TTC549 (cell line): ENCODE data around the gene SPOPL.
"Not testable (repeated sequence)": the region's sequence is repeated elsewhere in the genome, so short reads cannot be mapped to it uniquely, and the experiment has no call there.

Experiments
- FAIRE-seq: peaks from 2 replicates; lab custom pipeline; 2012; peaks lifted over from hg19 to GRCh38; lab: Jason Lieb, UNC

Gene SPOPL

DNA sequence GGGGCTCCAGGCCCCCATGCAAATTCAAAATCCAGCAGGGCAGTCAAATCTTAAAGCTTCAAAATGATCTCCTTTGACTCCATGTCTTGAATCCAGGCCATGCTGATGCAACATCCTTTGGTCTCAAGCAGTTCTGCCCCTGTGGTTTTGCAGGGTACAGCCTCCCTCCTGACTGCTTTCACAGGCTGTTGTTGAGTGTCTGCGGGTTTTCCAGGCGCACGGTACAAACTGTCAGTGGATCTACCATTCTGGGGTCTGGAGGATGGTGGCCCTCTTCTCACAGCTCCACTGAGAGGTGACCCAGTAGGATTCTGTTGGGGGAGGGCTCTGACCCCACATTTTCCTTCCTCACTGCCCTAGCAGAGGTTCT lies 22.1 kb downstream of the SPOPL start:
- not testable (repeated sequence) for FAIRE-seq

DNA sequence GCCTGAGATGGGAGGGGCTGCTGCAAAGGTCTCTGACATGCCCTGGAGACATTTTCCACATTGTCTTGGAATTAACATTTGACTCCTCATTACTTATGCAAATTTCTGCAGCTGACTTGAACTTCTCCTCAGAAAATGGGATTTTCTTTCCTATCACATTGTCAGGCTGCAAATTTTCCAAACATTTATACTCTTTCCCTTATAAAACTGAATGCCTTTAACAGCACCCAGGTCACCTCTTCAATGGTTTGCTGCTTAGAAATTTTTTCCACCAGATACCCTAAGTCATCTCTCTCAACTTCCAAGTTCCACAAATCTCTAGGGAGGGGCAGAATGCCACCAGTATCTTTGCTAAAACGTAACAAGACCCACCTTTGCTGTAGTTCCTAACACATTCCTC lies 22.8 kb downstream of the SPOPL start:
- not testable (repeated sequence) for FAIRE-seq

DNA sequence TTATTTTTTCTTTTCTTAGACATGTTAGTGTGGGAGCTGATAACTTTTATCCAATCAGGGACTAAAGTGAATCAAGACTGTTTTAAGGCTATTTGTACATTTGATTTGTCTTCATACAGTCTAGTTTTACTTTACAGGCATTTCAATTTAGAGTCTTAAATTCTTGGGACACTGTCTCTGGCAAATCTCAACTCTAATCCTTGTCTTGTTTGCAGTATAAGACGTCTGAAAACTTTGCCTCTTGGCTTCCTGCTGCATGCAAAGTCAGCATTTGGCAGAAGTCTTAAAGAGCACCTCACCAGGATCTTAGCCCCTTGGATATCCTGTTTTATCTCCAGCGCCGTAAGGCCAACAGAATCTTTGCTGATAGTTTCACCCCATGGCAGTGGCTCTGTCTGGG lies 30.3 kb downstream of the SPOPL start:
- FAIRE-seq, result no peak

DNA sequence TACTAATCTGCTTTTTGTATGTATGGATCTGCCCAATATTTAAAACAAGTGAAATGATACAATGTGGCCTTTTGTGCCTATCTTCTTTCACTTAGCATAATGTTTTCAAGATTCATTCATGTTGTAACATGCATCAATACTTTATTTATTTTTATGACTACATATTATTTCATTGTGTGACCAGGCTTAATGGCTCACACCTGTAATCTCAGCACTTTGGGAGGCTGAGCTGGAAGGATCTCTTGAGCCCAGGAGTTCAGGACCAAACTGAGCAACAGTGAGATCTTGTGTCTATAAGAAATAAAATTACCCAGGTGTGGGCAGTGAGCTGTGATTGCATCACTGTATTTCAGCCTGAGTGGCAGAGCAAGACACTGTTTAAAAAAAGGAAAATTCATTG lies 33.2 kb downstream of the SPOPL start:
- FAIRE-seq, result no peak

DNA sequence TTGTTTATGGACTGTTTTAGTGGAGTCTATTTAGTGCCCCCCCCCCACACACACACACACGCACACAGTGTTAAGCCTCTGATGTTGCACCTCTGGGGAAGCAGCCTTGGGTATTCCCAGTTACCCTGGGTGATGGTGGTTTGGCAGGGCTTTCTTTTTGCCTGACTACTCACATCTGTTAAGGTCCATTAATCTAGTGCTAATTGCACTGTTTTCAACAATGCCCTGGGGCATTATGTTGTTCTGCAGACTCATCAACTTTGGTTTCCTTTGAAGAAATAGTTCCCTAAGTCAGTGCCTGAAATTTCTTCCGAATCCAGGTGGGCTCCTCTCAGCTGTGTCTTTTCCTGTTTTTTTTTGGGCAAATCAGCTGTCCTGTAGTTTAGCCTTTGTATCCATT lies 34.7 kb downstream of the SPOPL start:
- no peak for FAIRE-seq

DNA sequence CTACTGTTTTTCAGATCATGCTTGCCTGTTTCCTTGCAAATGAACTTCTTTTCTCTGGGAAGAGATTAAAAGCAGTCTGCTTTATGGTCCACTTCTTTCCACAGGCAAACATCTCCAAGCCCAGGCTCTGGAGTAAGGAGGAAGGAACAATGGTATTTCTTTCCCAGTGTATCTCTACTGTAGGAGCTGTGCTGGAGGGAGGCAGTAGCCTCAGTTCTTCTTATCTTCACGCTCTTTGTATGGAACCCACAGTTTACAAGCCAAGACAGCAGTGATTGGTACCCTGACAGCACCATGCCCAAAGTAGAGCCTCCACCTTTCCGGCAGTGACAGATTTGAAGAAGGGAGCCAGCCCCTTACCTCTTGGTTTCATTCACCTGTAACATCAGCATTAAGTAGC lies 35.2 kb downstream of the SPOPL start:
- no peak for FAIRE-seq

DNA sequence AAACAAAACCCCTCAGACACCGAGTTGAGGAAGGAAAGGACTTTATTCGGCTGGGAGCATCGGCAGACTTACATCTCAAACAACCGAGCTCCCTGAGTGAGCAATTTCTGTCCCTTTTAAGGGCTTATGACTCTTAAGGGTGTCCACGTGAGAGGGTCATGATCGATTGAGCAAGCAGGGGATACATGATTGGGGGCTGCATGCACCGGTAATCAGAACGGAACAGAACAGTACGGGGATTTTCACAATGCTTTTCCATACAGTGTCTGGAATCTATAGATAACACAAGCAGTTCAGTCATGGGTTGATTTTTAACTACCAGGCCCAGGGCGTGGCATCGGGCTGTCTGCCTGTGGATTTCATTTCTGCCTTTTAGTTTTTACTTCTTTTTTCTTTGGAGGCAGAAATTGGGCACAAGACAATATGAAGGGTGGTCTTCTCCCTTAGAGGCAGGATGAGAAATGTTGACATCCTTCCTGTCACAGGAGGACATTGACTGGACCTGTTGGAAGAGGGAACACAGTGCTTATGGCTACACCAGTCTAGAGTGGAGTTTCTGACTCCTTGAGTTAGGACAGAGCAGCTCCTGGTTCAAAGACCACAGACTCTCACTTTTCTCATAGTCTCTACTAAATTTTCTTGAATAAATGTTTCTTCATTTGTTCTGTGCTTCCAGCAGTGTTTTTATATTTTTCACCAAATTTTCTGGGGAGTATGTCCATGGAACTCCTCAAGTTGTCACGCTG lies 35.8 kb downstream of the SPOPL start:
- no peak for FAIRE-seq

DNA sequence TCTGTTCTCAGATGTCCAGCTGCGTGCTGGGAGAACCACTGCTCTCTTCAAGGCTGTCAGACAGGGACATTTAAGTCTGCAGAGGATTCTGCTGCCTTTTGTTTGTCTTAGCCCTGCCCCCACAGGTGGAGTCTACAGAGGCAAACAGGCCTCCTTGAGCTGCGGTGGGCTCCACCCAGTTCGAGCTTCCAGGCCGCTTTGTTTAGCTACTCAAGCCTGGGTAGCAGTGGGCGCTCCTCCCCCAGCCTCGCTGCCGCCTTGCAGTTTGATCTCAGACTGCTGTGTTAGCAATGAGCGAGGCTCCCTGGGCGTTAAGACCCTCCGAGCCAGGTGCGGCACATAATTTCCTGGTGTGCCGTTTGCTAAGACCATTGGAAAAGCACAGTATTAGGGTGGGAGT lies 42.6 kb downstream of the SPOPL start:
- FAIRE-seq, result not testable (repeated sequence)

DNA sequence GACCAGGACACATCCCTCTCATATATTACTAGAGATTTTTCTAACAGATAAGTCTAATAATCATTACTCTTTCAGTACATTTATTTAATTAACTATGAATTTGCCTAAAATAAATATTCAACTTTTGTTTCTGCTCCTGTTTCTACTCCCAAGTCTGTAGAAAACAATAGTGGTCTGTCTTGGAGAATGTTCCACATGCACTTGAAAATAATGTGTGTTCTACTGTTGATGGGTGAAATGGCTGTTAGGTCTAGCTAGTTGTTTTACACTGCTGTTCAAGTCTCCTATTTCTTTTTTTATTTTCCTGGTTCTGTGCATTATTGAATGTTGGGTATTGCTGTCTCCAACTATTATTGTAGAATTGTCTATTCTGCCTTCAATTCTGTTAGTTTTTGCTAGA lies 47.2 kb downstream of the SPOPL start:
- no peak for FAIRE-seq

DNA sequence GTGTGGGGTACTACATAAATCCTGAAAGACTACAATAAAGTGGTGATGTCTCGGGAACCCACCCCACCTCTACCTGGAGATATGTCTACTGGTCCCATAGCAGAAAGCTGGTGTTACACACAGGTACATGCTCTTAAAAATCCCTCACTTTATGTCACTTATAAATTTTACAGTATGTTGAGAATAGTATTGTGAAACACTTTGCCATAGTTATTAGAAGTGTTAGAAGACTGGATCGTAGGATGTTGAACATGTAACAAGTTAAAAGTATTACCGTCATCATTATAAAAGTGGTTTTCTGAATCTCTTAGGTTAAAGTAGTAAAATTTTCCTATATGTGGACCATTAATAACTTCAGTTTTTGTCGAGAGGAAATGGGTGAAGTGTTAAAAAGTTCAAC lies 48.6 kb downstream of the SPOPL start:
- no peak for FAIRE-seq

DNA sequence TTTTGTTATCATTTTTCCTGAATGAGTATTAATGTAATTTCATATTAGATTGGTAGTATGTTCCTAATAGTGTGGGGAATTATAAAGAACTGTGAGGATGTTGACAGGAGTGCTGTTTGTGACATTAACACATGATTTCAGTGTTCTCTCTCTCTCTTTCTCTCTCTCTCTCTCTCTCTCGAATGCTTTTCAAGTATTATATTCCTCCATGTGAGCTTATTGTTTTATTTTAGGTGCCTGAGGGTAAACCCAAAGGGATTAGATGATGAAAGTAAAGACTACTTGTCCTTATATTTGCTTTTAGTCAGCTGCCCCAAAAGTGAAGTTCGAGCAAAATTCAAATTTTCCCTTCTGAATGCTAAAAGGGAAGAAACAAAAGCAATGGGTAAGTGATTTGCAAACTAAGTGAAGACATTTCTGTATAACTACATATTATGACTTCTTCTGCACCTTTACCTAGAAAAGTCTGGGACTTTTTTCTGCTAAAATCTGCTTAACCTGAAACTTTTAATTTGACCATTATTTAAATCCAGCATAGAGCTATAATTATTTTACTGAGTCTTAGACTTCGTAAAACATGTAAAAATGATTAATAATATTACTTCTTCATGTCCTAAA lies 49.2 kb downstream of the SPOPL start:
- FAIRE-seq, result no peak

DNA sequence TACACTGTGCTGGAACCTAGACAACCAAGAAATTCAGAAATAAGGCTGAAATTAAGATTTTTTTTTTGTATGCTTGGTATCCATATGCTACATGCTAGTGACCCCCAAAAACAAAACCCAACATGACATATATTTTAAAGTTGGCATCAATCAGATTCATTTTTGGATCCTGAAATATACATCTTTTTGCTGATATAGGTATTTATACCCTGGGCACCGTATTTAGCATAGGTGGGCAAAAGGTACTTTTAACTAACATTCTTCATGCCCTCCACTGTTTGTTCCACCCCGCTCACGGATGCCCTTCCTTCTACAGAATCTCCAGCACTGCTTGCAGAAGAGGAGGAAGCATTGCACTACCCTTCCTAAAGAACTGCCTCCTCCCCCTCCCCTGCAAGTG lies 52.6 kb downstream of the SPOPL start:
- no peak for FAIRE-seq

DNA sequence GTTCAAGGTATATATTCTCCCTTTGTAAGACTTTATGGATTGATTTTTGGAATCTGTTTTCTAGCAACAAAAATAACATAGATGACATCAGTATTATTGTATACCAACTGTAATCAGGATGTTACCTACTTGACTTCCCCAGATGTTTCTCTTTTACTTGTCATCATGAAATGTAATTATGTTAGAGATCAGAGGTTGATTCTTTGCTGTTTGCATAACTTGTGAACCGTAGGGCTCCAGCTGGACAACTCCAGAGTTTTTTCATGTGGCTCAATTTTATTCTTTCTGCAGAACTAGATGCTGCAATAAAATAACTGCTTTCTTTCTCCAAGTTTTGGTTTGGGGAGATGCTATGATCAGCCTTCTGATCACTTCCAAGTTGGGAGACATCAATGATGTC lies 58.1 kb downstream of the SPOPL start:
- FAIRE-seq, result no peak

DNA sequence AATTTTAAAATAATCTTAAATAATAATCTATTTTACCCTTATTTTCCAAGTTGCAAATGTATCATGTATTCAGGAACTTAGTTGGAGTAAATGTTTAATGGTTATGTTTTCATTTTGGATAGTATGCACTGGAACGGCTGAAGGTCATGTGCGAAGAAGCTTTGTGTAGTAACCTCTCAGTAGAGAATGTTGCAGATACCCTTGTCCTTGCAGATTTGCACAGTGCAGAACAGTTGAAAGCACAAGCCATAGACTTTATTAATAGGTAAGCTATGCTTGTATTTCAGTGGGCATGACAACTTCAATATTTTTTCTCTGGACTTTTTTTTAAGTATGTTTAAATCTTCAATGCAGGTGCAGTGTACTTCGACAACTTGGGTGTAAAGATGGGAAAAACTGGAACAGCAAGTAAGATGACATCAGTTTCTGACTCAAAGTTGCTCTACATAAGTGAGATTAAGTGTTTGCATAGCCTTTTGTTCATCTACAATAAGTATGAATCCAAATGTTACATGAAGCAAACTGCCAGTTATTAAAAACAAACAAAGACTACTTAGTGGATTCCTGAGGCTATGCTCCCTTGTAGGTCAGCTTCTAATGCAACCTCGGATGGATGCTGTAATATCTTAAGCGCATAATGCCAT lies 63.1 kb downstream of the SPOPL start:
- no peak for FAIRE-seq

DNA sequence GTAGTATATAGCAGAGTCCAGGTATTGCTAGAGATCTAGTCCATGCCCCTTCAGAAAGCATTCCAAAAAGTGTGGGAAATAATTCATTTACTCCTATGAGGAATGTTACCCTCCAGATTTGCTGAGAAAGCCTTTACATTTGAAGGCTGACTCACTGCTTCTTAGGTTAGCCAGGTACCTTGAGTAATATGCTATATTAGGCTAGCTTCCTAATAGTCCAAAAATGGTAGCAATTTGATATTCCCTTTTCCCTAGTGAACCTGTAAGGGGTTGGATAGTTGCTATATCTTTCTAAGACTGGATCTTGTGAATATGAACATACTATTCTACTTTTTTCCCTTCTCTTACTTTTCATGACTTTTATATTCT lies 63.6 kb downstream of the SPOPL start:
- FAIRE-seq, result no peak

DNA sequence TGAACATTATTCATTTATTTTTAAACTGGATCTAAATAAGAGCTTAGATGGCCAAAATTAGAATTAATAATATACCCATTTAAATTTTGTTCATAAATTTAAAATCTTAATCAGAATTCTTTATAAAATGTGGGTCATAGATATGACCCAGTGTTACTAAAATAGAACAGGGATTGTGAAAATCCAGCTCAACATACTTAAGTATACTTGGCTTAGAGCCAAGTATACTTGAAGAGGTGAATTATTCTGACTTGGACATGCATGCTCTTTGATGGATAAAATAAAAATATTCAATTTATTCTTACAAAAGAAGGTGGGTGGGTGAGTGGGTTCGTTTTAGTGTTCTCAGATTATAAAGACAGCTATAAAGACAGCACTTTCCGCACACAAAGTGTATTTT lies 70.7 kb downstream of the SPOPL start:
- FAIRE-seq, result peak; percentile 62

DNA sequence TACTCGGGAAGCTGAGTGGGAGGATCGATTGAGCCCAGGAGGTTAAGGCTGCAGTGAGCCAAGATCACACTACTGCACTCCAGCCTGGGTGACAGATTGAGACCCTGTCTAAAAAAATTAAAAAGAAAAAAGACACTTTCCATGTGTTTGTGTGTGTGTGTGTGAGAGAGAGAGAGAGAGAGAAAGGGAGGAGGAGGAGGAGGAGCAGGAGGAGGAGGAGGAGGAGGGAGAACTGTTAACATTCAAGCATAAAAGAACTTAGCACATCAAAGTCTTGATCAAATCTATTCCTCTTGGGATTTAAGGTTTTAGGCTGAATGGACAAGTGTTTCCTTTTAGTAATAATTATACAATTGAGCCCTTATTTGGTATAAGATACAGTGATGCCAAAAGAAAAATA lies 75.5 kb downstream of the SPOPL start:
- FAIRE-seq, result no peak

DNA sequence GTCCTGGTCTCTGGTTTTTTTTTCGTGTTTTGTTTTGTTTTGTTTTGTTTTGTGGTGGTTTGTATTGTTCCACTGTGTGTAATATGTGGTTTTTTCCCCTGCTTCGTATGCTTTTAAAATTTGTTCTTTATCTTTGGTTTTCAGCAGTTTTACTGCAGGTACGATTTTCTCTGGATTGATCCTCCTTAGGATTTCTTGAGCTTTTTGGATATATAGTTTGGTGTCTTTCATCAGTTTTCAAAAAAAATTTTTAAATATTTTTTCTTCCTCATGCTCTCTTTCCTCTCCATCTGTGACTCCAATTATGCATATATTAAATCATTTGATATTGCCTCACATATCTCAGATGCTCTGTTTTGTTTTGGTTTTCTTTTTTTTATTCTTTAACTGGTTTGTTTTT lies 78.0 kb downstream of the SPOPL start:
- FAIRE-seq, result no peak

DNA sequence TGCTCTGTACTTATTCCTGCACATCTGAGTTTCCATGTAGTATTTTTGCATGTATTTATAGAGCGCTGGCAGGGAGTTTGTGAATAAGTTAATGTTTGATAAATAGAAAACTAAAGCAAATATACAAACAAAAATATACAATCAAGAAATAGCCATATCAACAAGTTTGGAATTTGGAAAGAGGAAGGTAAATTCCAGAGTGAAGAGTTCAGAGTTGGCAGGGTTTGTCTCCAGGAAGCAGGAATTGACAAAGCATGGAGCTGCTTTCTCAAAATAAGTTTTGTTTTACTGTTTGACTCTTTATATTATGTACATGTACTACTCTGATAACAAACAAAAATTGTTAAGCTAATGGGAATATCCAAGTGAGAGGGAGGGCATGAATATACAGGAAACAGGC lies 80.3 kb downstream of the SPOPL start:
- FAIRE-seq, result no peak

DNA sequence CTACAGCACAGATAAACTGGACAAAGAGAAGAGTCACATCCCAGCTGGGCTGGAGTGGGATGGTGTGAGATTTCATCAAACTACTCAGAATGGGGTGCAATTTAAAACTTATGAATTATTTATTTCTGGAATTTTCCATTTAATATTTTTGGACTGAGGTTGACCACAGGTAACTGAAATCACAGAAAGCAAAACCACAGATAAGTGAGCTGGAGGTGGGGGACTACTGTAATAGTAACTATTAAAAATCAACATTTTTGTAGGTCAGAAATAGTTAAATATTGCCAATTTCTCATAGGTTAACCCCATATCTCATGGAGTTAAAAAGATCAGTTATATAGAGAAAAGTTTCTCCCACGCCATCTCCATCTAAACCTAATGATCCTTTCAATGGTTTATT lies 88.1 kb downstream of the SPOPL start:
- no peak for FAIRE-seq

DNA sequence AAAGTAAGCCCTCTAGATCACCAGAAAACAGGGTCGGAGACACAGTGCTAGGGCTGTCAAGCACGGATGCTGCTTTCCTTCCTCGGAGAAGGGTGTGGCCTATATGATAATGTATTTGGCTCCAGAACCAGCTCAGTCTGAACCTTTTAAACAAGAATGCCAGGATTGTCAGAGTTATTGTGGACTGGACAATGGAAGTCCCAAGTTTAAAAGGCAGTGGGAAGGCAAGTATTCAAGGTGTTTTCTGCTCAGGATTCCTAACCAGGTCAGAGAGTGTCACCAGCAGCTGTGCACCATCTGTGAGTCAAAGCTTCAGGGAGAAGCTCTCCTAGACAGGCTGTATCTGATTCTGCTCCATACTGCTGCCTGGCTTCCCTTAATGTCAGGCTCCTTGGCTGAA lies 94.8 kb downstream of the SPOPL start:
- FAIRE-seq, result no peak

DNA sequence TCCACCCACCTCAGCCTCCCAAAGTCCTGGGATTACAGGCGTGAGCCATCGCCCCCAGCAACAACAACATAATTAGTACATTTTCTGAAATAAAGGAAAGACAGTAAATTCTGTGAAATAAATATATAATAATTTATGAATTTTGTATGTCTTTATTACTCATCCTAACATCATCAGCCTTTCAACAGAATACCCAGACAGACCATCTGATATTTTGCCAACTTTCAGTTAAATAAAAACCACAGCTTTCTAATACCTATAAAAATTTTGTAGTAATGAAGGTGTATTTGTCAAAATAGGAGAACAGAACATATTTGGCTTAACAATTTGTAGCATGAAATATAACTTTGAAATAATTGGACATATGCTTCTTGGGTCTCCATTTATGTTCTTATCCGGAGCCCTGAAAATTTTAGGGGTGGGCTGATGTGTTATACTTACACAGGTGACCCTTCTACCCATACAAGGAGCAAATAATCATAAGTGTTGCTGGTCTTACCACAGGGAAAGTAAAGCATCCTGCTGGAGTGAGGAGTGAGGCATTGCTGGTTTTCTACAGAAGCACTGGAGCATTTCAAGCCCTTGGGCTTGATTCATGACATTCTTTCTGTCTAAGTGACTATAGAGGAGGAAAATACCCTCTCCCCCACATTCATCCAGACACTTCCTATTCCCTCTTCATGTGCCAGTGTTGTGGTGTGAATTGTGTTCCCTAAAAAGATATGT lies 99.3 kb downstream of the SPOPL start:
- no peak for FAIRE-seq

DNA sequence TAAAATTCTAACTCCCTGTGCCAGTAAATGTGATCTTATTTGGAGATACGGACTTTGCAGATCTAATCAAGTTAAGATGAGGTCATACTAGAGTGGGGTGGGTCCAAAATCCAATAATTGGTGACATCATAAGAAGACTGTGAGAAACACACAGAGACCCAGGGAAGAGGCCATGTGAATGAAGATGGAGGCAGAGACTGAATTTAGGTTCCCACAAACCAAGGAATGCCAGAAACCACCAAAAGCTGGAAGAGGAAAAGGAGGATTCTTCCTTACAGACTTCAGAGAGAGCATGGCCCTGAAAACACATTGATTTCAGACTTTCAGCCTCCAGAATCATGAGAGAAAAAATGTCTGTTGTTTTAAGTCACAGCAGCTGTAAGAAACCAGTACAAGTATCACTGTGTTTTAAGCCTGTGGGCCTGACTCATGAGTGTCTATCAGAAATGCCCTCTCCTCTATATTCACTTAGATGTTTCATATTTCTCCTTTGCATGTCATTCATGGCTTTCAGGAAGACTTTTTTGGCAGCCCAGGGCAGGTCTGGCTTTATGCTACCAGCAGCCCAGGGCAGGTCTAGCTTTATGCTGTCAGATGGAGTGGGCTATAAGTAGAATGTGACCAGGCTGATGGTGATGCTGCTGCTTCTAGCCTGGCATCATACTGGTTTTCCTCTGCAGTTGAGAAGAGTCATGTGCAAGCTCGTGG lies 100.0 kb downstream of the SPOPL start:
- FAIRE-seq, result no peak
